ENCODE results near the gene JARID2. TPM values are rescaled to one million over a fixed set of nuclear protein-coding genes. Genes with fewer than 3 reads are reported as not detected.

The JARID2 gene
- total and polyA plus RNA-seq, 2 of the 8 experiments (the other 6 are each of a cell fraction or from before 2014, with no cell fraction given) = 60.1 to 239 TPM

DNA sequence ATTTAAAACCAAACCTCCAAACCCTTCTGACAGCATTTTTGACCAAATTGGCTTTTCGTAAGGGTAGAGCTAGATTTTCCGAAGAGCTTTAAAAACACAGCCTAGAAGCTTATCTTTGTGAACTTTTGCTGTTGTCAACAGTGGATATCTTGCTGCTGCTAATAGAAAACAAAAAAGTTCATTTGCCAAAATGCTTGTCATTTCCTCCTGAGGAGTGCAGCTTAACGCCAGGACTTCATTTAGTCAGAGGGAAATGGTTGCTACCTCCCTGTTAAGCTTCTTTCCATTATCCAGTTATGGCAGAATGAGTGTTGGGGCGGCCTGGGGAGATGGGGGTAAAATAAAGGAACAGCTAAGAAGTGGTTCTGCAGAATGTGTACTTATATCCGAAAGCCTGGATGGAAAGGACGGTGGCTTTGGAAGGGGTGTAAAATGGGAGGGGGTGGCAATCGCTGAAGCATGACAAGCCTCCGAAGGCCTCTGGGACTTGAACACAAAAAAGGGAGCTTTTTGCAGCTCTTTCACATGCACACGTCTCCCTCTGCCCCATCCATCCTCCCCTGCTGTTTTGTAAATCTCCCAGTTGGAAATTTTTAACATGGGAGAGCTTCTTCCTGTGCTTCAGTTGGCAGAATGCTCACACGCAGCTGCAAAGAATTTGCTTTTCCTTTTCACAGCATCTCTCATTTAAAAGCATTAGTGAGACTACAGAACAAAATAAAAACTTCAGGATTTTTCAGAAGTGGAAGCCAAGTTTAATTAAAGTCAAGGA, 22.5 kb downstream of the JARID2 start (continued):
- TF ChIP-seq RAD21 (IDR thresholded peaks at IDR 0.05 in 1 of 2, conservative IDR thresholded peaks at IDR 0.05 in 1 of 2; ENCODE audit: low read depth in 2 of 2, low read length in 2 of 2) = peak in 1 of 2 experiments; percentile 3; a peak in 1 of 4 replicates
- TF ChIP-seq POLR2AphosphoS5 (IDR thresholded peaks at IDR 0.05; ENCODE audit: low read depth, low read length) = no peak
- TF ChIP-seq GTF2F1 (IDR thresholded peaks at IDR 0.05; ENCODE audit: borderline replicate concordance, low read depth, low read length) = no peak
- TF ChIP-seq HDAC2 (IDR thresholded peaks at IDR 0.05; ENCODE audit: borderline replicate concordance in 1 of 2, low read depth in 2 of 2, low read length in 2 of 2) = peak; percentile 84 to 86; a peak in 3 of 4 replicates
